ENCODE data around the gene ITPK1.
"Not testable (repeated sequence)": the region's sequence is repeated elsewhere in the genome, so short reads cannot be mapped to it uniquely, and the experiment has no call there.

ITPK1 gene

DNA sequence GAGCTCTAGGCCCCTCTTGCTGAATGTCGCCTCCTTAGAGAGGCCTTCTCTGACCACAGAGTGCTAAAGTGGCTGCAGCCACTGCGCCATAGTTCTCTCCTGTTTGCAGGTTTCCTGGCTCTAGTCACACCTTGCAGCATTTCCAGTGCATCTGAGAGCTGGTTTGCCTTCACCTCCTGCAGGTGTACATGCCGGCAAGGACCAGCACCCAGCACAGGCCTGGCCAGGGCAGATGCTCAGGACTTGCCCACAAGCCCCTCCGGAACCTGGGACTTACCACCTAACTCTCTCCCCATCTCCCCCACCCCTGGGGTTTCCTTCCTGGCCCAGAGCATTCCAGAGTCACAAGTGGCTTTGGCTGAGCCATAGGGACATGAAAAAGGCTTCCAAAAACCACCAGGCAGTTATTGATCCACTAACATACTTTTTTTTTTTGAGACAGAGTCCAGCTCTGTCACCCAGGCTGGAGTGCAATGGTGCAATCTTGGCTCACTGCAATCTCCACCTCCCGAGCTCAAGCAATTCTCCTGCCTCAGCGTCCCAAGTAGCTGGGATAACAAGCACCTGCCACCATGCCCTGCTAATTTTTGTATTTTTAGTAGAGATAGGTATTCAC lies 9.1 kb downstream of the ITPK1 start:
- ChIA-PET POLR2A (no interaction called here), CTCF (interaction anchor here (1.0 to 11.1 kb wide), 5 partner anchors 7 to 93 kb away, joined by 3 to 153 read pairs (median 5); partner anchors contain the start of gene ITPK1)
- no peak for DNase-seq (ENCODE audit: extremely low spot score)
- TF ChIP-seq, protein P1, sequence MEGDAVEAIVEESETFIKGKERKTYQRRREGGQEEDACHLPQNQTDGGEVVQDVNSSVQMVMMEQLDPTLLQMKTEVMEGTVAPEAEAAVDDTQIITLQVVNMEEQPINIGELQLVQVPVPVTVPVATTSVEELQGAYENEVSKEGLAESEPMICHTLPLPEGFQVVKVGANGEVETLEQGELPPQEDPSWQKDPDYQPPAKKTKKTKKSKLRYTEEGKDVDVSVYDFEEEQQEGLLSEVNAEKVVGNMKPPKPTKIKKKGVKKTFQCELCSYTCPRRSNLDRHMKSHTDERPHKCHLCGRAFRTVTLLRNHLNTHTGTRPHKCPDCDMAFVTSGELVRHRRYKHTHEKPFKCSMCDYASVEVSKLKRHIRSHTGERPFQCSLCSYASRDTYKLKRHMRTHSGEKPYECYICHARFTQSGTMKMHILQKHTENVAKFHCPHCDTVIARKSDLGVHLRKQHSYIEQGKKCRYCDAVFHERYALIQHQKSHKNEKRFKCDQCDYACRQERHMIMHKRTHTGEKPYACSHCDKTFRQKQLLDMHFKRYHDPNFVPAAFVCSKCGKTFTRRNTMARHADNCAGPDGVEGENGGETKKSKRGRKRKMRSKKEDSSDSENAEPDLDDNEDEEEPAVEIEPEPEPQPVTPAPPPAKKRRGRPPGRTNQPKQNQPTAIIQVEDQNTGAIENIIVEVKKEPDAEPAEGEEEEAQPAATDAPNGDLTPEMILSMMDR (IDR thresholded peaks at IDR 0.05; ENCODE audit: control extremely low read depth, extremely low read depth, low read depth, missing control alignments): no peak

DNA sequence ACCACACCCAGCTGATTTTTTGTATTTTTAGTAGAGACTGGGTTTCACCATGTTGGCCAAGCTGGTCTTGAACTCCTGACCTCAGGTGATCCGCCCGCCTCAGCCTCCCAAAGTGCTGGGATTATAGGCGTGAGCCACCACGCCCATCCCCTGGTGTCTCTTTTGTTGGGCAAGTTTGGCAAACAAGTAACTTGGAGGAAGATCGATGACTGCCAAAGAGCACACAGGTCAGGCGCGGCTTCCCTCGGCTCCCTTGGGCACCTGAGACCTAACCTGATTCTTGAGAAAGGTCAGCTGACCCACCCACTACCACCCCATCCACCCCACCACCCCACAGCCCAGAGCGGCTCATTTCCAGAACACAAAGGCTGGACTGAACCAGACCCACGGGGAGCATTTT lies 9.9 kb downstream of the ITPK1 start:
- DNase-seq (ENCODE audit: extremely low spot score); POLR2A ChIA-PET: not testable (repeated sequence)
- CTCF ChIA-PET: interaction anchor here (1.2 to 11.1 kb wide), 4 partner anchors 8 to 79 kb away, joined by 3 to 153 read pairs (median 46); partner anchors contain the start of genes ITPK1, LYSET and MOAP1

DNA sequence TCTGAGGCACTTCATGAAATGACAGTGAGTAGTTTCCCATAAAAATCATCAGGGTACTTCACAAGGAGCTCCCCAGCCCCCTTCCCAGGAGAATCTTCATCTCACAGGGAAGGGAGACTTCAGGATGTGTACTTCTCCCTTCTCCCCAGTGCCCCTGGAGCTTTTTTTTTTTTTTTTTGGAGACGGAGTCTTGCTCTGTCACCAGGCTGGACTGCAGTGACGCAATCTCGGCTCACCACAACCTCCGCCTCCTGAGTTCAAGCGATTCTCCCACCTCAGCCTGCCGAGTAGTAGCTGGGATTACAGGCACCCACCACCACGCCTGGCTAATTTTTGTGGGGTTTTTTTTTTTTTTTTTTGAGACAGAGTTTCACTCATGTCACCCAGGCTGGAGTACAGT lies 10.4 kb downstream of the ITPK1 start:
- TF ChIP-seq, protein P1 (IDR thresholded peaks at IDR 0.05; ENCODE audit: control extremely low read depth, extremely low read depth, low read depth, missing control alignments): no peak
- no peak for DNase-seq (ENCODE audit: extremely low spot score)
- POLR2A ChIA-PET: no interaction called here
- CTCF ChIA-PET: interaction anchor here (1.2 to 11.1 kb wide), 3 partner anchors 8 to 80 kb away, joined by 3 to 153 read pairs (median 86); partner anchors contain the start of genes ITPK1, LYSET and MOAP1

DNA sequence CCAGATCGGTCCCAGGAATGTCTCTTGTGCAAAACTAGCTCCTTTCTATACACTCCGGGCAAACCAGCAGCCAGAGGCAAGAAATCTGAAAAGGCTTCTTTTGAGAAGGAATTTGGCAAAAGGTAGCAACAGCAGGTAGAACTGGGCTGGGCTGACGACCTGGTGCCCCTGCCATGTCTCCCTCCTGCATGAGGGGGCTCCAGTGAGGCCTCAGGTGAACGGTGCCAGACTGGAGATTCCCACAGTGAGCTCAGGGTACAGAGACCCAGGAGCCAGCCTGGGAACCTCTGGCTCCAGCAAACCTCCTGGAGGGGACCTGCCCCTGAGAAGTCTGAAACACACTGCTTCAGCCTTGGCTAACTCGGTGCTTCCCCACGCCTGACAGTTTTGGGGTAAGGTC lies 10.8 kb downstream of the ITPK1 start:
- POLR2A ChIA-PET: no interaction called here

DNA sequence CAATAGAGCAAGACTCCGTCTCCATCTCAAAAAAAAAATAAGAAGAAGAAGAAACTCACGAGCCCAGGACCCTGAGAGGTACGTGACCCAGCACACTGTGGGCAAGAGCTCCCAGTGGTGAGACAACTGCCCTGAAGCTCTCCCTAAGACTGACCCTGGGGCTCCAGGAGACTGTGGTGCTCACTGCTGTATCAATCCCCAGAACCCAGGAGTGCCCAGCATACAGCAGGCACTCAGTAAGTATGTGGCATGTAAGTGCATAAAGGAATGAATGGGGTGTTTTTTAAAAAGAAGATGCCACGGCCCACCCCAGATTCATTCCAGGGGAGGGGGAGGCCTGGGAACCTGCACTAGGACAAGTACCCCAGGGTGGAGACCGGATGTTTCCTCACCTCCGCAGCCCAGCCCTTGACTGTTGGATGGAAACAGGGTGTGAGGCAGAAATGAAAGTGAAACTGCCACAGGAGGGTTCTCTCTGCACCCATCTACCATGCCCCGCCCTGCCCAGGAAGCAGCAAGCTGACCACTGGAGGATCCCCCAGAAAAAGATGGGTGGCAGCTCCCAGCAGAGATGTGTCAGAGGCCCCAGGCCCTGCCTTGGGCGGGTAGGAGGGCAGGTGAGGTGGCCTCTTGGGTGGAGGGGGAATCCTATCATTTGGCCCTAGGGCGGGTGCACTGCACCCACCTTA lies 12.2 kb downstream of the ITPK1 start:
- DNase-seq (ENCODE audit: extremely low spot score): peak; percentile 80
- POLR2A ChIA-PET: no interaction called here
- TF ChIP-seq, protein P1 (IDR thresholded peaks at IDR 0.05; ENCODE audit: control extremely low read depth, extremely low read depth, low read depth, missing control alignments): no peak
- CTCF ChIA-PET: interaction anchor here (9.3 kb wide), 1 partner anchor 10 kb away, joined by 86 read pairs; the partner anchor contains the start of gene ITPK1

More for the DNA sequence above, 10.8 kb downstream of the ITPK1 start:
- DNase-seq (ENCODE audit: extremely low spot score): no peak
- TF ChIP-seq, protein P1 (IDR thresholded peaks at IDR 0.05; ENCODE audit: control extremely low read depth, extremely low read depth, low read depth, missing control alignments): no peak
- CTCF ChIA-PET: interaction anchor here (1.2 to 11.1 kb wide), 3 partner anchors 9 to 80 kb away, joined by 3 to 153 read pairs (median 86); partner anchors contain the start of genes ITPK1, LYSET and MOAP1

DNA sequence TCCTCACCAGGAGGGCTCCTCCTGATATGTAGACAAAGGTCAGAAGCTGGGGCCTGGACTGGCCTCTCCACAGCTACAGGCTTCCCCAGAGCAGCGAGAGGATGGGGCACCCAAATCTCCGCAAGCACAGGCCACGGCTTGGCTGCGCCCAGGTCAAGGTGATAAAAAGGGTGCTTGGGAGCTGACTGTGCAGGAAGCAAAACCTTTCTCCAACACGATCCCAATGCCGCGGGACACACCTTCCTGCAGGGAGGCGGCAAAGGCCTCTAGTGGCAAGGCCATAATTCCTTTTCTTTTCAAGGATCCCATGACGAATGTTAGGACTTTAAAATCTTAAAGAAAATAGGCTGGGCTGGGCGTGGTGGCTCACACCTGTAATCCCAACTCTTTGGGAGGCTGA lies 13.6 kb downstream of the ITPK1 start:
- CTCF ChIA-PET: interaction anchor here (0.7 to 9.3 kb wide), 9 partner anchors 11 to 150 kb away, joined by 3 to 86 read pairs (median 3); partner anchors contain the start of gene ITPK1
- POLR2A ChIA-PET: no interaction called here
- no peak for DNase-seq (ENCODE audit: extremely low spot score)
- TF ChIP-seq, protein P1 (IDR thresholded peaks at IDR 0.05; ENCODE audit: control extremely low read depth, extremely low read depth, low read depth, missing control alignments): no peak

DNA sequence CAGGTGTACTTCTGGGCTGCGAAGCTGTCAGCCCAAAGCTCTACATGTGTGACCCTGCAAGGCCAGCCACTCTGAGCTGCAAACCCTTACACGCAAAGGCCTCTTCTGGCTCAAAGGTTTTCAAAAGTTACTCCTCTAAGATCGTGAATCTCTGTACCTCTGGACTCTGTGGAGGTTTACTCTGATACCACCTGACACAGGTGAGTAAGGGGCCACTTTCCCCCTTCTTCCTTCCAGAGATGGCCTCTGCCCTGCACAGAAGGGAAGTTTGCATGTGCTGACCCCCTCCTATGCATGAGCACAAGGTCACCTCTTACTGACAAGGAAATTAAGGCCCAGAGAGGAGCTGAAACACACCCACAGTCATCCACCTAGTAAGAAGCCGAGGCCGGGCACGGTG lies 14.5 kb downstream of the ITPK1 start:
- TF ChIP-seq, protein P1 (IDR thresholded peaks at IDR 0.05; ENCODE audit: control extremely low read depth, extremely low read depth, low read depth, missing control alignments): no peak
- no peak for DNase-seq (ENCODE audit: extremely low spot score)
- POLR2A ChIA-PET: no interaction called here
- CTCF ChIA-PET: interaction anchor here (0.7 to 9.3 kb wide), 7 partner anchors 10 to 149 kb away, joined by 3 to 86 read pairs (median 3); partner anchors contain the start of gene ITPK1
